ENCODE results near the gene PLPP4. TPM values are rescaled to one million over a fixed set of nuclear protein-coding genes. Genes with fewer than 3 reads are reported as not detected.

The PLPP4 gene
- total and polyA plus RNA-seq, 10 of the 15 experiments (the other 5 are each of a cell fraction or from before 2014, with no cell fraction given), result 0.08 to 3.1 (median 0.26) TPM; not detected in 3

DNA sequence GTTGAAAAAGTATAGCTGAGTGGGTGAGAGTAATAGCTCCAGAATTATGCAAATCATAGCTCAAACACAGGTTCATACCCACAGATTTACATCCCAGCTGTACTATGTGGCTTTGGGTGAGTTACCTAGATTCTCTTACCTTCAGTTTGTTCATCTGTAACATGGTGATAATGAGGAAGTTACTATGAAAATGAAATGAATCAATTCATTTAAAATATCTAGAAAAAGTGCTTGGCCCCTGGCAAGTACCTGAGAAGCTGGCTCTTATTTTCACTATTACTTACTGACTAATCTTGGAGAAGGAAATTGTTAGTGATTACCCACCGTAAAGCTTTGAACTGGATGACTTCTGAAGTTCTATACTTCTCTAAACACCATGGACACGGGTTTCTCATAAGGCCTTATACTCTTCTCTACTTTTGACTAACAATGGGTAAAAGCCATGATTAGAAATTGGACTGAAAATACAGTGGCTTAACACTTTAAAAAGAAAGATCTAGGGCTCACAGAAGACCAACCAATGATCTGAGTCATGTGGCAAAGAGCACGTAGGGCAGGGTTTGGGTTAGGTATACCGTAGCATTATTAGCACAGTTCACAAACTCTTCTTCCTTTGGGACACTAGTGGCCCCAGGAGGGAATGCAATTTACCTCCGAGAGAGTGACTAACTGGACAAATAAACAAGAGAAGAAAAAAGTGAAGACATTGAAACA, 149.2 kb downstream of the PLPP4 start (continued):
- TF ChIP-seq, protein P1, sequence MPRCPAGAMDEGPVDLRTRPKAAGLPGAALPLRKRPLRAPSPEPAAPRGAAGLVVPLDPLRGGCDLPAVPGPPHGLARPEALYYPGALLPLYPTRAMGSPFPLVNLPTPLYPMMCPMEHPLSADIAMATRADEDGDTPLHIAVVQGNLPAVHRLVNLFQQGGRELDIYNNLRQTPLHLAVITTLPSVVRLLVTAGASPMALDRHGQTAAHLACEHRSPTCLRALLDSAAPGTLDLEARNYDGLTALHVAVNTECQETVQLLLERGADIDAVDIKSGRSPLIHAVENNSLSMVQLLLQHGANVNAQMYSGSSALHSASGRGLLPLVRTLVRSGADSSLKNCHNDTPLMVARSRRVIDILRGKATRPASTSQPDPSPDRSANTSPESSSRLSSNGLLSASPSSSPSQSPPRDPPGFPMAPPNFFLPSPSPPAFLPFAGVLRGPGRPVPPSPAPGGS (IDR thresholded peaks at IDR 0.05; ENCODE audit: borderline replicate concordance, insufficient read depth, low read depth, low read length, poor library complexity, severe bottlenecking), result no peak
- TF ChIP-seq IKZF1 (conservative IDR thresholded peaks at IDR 0.05), result peak; percentile 38; the same call in 1 of the 2 replicates
- 0 out of 2 replicates have a peak, but pooled peaks have one; percentile 26 for TF ChIP-seq CBX5 (IDR thresholded peaks at IDR 0.05; ENCODE audit: low read depth)
- TF ChIP-seq ETV6 (conservative IDR thresholded peaks at IDR 0.05 in 1 of 2, IDR thresholded peaks at IDR 0.05 in 1 of 2; ENCODE audit: borderline replicate concordance in 1 of 2, low read depth in 1 of 2), result no peak
- TF ChIP-seq, protein P2, sequence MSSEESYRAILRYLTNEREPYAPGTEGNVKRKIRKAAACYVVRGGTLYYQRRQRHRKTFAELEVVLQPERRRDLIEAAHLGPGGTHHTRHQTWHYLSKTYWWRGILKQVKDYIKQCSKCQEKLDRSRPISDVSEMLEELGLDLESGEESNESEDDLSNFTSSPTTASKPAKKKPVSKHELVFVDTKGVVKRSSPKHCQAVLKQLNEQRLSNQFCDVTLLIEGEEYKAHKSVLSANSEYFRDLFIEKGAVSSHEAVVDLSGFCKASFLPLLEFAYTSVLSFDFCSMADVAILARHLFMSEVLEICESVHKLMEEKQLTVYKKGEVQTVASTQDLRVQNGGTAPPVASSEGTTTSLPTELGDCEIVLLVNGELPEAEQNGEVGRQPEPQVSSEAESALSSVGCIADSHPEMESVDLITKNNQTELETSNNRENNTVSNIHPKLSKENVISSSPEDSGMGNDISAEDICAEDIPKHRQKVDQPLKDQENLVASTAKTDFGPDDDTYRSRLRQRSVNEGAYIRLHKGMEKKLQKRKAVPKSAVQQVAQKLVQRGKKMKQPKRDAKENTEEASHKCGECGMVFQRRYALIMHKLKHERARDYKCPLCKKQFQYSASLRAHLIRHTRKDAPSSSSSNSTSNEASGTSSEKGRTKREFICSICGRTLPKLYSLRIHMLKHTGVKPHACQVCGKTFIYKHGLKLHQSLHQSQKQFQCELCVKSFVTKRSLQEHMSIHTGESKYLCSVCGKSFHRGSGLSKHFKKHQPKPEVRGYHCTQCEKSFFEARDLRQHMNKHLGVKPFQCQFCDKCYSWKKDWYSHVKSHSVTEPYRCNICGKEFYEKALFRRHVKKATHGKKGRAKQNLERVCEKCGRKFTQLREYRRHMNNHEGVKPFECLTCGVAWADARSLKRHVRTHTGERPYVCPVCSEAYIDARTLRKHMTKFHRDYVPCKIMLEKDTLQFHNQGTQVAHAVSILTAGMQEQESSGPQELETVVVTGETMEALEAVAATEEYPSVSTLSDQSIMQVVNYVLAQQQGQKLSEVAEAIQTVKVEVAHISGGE (CRISPR knock-in tag; IDR thresholded peaks at IDR 0.05), result no peak
- no peak for TF ChIP-seq ZBED1 (IDR thresholded peaks at IDR 0.05; ENCODE audit: borderline replicate concordance)
- no peak for TF ChIP-seq BACH1 (IDR thresholded peaks at IDR 0.05; ENCODE audit: borderline replicate concordance)
- no peak for TF ChIP-seq RCOR1 (conservative IDR thresholded peaks at IDR 0.05; ENCODE audit: low read depth, low read length)
- peak; percentile 68 for TF ChIP-seq SREBF1 (IDR thresholded peaks at IDR 0.05; ENCODE audit: low read length)
- no peak for TF ChIP-seq EED (IDR thresholded peaks at IDR 0.05; ENCODE audit: low read depth)
- no peak for TF ChIP-seq SUPT20H (IDR thresholded peaks at IDR 0.05; ENCODE audit: borderline replicate concordance, control insufficient read depth, low read depth, low read length)
- TF ChIP-seq CUX1 (IDR thresholded peaks at IDR 0.05; ENCODE audit: insufficient replicate concordance, low read depth, low read length), result no peak
- TF ChIP-seq JUND (IDR thresholded peaks at IDR 0.05; ENCODE audit: low read depth, low read length), result no peak
- no peak for TF ChIP-seq HDAC6 (IDR thresholded peaks at IDR 0.05; ENCODE audit: unreplicated experiment)
- TF ChIP-seq CEBPB (IDR thresholded peaks at IDR 0.05; ENCODE audit: borderline replicate concordance in 1 of 2, low read depth in 2 of 2, low read length in 2 of 2), result no peak
- TF ChIP-seq POLR2AphosphoS2 (IDR thresholded peaks at IDR 0.05; ENCODE audit: low read depth, low read length), result no peak
- no peak for TF ChIP-seq CBX3 (IDR thresholded peaks at IDR 0.05; ENCODE audit: borderline replicate concordance, low read depth)
- TF ChIP-seq YY1 (IDR thresholded peaks at IDR 0.05; ENCODE audit: low read depth, low read length), result no peak
- peak; percentile 45; the same call in 1 of the 2 replicates for TF ChIP-seq BCL11A (IDR thresholded peaks at IDR 0.05; ENCODE audit: low read depth, low read length)
- no peak for TF ChIP-seq ZNF207 (IDR thresholded peaks at IDR 0.05; ENCODE audit: borderline replicate concordance)

Measured in GM12878 (cell line).